HL-60/S4 (cell line): Measurements from ENCODE around the gene TPSB2.

Experiments used
- in situ Hi-C: fragments of 300-500 bp; cut with MboI; formaldehyde crosslinking; loops from 2 replicates; pipeline ENCODE4 v1.14.3; 2022; ENCODE audit warnings: low sequenced_read_pairs

TPSB2 gene

DNA sequence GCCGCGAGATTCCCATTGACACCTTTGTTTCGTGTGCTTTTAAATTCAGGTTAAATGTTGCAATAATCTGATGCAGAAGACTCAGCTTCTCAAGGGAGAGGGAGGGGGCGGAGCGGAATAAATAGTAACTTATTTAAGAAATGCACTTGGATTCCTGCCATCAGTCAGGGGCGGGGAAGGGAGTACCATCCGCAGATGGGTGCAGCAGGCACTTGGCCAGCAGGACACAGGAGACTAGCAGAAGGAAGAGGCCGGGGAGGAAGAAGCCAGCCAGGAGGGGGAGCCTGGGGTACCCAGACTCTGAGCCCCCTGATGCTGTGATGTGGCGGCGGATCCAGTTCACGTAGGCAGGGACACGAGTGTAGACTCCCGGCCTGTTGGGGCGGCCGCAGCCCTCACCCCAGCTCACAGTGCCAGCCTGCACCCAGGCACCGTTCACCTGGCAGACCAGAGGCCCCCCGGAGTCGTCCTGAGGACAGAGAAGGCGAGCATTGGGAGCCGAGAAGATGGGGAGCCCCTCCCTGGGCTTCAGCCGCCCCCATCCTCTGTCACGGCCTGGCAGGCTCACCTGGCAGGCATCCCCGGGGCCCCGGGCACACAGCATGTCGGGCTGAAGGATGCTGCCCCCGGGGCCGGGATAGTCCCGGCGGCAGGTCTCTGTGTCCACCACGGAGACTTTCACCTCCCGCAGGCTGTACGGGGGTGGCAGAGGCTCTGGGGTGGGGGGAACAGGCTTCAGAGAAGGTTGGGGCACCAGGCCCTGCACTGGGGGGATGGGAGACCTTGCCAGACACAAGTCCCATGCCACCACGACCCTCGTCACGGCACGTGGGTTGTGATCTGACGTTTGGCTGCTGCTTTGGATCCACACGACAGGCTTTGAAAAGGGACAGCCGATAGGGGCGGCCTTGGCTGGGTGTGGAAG lies 8.1 kb downstream of the TPSB2 start:
- in situ Hi-C loops = no loop called here

DNA sequence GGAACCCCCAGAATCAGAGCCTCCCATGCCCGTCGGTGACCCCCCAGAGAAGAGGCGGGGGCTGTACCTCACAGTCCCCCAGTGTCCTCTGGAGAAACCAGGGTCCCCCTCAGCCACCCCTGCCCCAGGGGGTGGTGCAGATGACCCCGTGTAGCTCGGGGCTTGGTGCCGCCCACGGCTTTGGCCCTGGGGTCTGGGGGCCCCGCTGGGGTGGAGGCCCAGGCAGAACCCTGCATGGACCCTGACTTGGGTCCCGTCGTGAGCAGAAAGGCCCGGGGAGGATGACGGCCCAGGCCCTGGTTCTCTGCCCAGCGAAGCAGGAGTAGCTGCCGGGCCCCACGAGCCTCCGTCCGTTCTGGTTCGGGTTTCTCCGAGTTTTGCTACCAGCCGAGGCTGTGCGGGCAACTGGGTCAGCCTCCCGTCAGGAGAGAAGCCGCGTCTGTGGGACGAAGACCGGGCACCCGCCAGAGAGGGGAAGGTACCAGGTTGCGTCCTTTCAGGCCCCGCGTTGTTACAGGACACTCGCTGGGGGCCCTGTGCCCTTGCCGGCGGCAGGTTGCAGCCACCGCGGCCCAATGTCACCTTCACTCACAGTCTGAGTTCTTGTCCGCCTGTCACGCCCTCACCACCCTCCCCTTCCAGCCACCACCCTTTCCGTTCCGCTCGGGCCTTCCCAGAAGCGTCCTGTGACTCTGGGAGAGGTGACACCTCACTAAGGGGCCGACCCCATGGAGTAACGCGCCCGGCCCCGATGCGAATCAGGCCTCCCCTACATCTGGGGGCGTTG lies 8.9 kb downstream of the TPSB2 start:
- in situ Hi-C loops = no loop called here

DNA sequence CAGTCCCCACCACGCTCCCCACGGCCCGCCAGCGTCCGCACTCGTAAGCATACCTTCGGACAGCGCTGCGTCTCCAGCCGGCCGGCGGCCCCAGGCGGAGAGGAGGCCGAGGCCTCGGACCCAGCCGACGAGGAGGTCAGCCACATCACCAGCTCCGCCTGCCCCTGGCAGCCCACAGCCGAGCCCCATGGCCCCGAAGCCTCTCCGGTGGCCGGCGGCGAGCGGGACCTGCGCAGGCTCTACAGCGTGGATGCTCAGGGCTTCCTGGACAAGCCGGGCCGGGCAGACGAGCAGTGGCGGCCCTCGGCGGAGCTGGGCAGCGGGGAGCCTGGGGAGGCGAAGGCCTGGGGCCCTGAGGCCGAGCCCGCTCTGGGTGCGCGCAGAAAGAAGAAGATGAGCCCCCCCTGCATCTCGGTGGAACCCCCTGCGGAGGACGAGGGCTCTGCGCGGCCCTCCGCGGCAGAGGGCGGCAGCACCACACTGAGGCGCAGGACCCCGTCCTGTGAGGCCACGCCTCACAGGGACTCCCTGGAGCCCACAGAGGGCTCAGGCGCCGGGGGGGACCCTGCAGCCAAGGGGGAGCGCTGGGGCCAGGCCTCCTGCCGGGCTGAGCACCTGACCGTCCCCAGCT lies 9.8 kb downstream of the TPSB2 start:
- in situ Hi-C loops = no loop called here

DNA sequence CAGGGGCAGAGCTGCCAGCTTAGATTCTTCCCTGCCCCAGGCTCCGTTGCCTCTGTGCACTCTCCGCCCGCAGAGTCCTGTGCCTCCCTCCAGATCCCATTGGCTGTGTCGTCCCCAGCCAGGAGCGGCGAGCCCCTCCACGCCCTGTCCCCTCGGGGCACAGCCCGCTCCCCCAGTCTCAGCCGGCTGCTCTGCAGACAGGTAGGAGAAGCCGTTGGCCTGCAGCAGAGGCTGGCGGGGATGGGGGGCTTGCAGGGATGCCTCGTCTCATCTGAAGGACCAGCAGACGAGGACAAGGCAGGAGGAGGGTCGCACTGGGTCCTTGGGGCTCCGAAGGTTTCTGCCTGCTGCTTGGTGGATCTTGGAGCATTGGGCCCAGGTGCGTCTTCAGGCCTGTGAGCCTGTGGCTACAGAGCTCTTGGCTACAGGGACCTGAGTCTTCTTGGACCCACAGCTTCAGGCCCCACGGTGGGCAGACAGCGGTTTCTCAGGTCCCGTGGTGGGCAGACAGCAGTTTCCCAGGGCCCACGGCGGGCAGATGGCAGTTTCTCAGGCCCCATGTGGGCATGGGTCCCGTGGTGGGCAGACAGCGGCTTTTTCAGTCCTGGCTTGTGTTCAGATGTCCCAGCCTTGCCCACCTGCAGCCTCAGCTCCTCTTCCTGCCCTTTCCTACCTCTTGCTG lies 10.9 kb downstream of the TPSB2 start:
- in situ Hi-C loops = no loop called here

DNA sequence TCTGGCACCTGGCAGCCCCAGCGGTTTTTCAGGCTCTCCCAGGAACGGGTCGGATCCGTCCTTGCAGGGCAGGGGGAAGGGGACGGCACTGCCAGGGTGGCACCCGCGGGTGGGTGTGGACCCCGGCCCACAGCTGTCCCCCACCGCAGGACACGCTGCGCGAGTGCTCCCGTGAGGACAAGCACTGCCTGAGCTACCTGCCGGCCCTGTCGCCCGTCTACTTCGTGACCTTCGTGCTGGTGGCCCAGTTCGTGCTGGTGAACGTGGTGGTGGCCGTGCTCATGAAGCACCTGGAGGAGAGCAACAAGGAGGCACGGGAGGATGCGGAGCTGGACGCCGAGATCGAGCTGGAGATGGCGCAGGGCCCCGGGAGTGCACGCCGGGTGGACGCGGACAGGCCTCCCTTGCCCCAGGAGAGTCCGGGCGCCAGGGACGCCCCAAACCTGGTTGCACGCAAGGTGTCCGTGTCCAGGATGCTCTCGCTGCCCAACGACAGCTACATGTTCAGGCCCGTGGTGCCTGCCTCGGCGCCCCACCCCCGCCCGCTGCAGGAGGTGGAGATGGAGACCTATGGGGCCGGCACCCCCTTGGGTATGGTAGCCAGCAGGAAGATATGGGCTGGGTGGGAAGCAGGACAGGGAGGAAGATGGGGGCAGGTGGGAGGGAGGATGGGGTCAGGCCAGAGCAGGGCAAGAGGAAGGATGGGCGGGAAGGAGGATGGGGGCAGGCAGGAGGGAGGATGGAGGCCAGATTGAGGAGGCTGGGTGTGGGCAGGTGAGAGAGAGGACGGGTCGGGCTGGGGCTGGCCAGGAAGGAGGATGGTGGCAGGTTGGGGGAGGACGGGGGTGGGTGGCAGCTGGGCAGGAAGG lies 11.7 kb downstream of the TPSB2 start:
- in situ Hi-C loops = no loop called here

DNA sequence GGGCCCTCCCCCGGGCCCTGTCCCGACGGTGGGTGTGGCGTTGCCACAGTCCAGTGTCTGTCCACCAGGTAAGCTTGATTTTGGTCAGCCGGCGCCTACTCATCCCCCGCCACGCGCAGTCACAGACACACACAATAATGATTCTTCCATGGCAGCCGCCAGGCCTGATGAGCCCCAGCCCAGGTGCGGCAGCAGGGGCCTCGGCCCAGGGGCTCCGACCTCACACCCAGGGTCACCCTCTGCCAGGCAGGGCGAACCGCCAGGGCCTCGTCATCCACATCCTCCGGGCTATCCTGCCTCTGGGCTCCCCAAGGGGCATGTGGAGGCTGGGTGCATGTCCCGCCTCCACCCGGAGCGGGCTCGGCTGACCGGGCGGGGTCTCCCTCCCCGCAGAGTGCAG lies 12.5 kb downstream of the TPSB2 start:
- in situ Hi-C loops = no loop called here

DNA sequence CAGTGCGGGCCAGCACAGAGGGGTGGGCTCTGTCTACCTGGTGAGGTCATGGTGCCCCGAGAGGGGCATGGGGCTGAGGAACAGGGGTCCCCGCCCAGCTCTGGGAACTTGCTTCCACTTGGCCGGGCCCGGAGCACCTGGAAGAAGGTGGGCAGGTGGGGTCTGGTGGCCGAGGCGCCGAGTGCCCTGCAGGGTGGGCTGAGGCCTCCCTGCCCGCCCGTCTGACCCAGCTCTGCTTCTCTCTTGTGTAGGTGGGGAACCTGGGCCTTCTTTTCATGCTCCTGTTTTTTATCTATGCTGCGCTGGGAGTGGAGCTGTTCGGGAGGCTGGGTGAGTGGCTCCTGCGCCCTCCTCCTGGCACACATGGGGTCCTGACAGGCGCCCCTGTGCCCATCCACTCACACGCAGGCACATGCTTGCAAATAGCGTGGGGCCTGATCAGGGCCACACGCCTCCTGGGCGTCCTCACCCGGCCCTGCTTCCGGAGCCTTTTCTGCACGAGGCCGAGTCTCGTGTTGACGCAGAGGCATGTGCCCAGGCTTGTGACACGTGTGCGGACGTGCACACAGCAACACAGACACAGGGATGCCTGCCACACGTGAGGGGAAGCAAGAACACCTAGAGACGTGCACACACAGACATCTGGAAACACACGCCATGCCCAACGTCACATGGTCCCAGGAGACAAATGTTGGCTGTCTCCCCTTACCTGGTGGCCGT lies 13.1 kb downstream of the TPSB2 start:
- in situ Hi-C loops = no loop called here

DNA sequence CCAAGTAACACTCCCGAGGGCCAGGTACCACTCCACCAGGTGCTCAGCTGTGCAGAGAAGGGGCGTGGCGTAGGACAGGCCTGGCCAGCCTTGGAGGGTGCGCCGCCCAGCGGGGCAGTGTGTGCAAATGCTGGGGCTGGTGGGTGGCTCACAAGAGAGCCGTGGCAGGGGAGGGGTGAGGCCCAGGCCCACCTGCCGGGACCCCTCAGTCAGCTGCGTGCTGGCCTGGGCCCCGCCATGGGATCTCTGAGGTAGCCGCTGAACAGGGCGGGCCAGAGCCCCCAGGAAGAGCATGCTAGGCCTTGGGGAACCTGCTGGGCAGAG lies 13.7 kb downstream of the TPSB2 start:
- in situ Hi-C loops = no loop called here

DNA sequence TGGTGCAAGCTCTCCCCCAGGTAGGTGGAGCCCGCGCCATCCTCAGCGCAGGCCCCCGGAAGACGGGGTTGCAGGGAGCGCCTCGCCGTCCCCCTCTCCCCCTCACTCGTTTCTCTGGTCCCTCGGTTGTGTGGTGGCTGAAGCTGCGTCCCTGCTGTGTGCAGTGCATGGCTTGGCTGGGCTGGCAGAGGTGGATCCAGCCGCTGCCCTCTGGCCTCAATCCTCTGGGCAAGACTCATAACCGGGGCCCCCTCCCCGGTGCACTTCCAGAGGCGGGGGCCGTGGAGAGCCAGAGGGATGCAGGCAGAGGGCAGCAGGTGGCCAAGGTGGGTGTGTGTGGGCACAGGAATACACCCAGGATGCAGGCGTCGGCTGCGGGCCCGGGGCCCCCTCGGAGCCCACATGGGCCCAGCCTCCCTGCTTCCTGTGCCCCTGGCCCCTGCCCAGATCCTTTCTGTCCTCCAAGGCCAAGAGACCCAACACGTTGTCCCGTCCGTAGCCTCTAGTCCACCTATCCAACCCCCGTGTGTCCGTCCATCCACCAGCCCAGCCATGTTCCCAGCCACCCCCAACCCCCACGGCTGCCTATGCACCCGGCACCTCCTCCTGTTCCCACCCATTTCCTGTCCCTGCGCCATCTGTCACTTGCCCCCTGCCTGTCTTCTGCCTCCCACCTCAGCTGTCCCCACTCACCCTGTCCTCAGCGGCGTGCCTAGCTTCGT lies 14.2 kb downstream of the TPSB2 start:
- in situ Hi-C loops = no loop called here

DNA sequence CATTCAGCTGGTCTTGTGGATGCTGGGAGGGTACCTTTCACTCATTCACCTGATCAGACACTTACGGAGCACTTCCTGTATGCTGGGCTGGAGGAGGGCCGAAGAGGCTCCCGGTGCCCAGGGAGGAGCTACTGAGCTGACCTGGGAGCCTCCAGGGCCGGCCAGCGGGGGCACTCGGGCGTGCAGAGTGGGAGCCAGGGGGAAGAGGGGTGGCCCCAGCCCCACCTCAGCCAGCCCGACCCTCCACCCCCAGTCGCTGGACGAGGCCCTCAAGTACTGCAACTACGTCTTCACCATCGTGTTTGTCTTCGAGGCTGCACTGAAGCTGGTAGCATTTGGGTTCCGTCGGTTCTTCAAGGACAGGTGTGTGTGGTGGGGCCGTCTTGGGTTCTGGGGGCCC lies 15.3 kb downstream of the TPSB2 start:
- in situ Hi-C loops = no loop called here

DNA sequence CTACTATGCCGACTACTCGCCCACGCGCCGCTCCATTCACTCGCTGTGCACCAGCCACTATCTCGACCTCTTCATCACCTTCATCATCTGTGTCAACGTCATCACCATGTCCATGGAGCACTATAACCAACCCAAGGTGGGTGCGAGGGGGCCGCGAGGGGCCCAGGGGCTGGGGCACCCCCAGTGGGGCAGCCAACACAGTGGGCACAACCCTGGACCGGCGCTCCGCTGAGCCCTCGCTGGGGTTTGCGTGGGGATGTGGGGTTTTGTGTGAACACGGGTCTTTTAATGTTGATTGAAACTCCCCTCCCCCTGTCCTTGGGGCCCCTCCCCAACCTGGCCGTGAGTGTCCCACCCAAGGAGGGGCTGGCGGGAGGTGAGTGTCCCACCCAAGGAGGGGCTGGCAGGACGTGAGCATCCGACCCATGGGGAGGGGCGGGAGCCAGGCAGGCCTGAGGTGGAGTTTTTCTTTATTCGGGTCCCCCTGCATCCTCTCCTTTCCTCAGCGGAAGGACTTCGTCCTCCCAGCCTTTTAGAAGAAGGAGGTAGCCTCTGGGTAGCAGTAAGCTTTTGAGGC lies 16.1 kb downstream of the TPSB2 start:
- in situ Hi-C loops = no loop called here

DNA sequence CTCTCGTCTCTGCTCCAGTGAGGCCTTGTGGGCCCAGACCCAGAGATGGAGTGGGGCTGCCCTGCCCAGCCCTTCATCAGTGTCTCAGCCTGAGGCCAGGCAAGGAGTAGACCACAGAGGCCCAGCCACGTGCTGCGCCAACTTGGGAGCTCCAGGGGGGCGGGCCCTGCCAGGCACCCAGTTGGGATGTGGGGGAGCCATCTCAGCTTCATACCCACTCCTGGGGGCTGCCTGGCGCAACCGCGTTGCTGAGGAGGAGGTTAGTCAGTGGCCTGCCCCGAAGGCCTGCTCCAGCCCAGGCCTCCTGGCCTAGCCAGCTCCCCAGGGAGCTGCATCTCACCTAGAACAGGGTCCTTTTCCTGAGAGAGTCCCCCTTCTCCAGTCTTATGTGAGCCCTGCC lies 16.8 kb downstream of the TPSB2 start:
- in situ Hi-C loops = no loop called here

DNA sequence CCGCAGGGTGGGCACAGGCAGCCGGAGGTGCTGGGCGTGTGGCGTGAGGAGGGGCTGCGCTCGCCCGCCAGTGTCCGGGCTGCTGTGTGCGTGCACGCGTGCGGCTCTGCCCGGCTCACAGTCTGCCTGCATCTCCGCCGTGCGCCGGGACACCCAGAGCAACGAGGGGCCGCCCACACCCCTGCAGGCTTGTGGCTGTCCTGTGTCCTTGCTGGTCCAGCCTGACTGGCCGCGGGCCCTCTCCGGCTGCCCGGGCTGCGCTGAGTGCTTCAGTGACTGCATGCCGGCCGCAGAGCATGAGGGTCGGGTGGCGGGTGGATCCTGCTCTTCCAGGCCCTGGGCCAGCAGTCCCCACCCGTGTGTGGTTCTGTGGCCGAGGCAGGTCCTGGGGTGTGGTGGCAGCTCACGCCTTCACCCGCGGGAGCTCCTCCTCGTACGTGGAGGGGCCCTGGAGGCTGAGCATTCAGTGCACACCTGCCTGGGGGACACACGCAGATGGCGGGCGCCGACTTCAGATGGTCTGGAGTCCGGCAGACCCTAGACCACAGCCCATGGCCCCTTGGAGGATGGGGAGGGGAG lies 17.3 kb downstream of the TPSB2 start:
- in situ Hi-C loops = no loop called here

DNA sequence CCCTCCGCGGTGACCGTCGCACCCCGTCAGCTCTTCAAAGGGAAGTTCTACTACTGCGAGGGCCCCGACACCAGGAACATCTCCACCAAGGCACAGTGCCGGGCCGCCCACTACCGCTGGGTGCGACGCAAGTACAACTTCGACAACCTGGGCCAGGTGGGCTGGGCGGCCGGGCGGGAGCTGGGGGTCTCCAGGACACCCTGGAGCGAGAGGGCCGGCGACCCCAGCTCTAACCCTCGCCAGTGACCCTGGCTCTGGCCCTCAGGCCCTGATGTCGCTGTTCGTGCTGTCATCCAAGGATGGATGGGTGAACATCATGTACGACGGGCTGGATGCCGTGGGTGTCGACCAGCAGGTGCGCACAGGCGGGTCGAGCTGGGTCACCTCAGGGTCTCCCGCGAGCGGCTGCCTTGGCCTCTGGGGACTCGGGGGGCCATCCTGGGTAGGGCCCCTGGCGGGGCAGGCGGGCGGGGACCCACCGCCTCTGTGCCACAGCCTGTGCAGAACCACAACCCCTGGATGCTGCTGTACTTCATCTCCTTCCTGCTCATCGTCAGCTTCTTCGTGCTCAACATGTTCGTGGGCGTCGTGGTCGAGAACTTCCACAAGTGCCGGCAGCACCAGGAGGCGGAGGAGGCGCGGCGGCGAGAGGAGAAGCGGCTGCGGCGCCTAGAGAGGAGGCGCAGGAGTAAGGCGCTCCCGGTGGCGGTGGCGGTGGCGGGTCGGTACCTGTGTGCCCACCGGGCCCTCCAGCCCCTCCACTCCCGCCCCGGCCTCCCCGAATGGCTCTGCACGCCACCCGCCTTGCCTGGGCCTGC lies 18.3 kb downstream of the TPSB2 start:
- in situ Hi-C loops = no loop called here

DNA sequence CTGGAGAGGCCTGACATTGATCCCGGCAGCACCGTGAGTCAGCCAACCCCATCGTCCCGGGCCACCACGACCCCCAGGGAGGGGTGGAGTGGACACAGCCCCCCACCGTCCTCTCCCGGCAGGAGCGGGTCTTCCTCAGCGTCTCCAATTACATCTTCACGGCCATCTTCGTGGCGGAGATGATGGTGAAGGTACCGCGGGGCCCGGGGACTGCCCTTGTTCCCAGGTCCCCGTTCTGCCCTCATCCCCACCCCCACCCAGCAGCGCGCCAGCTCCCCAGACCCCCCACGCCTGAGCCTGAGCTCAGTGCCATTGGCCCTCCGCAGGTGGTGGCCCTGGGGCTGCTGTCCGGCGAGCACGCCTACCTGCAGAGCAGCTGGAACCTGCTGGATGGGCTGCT lies 19.5 kb downstream of the TPSB2 start:
- in situ Hi-C loops = no loop called here

DNA sequence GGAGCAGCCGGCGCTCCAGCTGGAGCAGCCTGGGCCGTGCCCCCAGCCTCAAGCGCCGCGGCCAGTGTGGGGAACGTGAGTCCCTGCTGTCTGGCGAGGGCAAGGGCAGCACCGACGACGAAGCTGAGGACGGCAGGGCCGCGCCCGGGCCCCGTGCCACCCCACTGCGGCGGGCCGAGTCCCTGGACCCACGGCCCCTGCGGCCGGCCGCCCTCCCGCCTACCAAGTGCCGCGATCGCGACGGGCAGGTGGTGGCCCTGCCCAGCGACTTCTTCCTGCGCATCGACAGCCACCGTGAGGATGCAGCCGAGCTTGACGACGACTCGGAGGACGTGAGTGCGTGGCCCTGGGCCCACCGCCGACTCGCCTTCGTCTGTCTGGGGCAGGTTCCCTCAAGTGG lies 20.9 kb downstream of the TPSB2 start:
- in situ Hi-C loops = no loop called here

DNA sequence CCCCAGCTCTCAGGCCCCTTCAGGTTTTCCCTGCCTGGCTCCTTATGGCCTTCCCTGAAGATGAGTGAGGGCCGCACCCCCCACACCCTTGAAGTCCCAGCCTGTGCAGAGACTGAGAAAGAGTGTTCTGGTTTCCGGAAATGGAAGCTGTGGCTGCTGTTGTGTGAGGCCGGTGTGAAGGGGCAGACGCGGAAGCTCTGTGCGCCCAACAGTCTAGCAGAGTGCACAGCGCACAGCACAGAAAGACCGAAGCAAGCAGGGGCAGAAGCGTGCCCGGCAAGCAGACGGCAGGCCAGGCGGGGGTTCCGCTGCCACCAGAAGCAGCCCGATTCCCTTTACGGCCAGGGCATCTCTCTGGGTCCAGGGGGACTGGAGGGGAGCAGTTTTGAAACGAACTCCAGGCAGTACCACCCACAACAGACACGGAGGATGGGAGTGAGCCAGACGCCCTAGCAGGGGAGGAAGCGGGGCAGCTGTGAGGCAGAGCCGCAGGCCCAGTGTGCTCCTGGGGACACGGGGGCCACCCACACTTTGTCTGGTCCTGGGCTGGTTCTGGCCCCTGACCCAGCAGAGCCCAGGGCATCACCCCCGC lies 21.6 kb downstream of the TPSB2 start:
- in situ Hi-C loops = no loop called here
